Measurements from ENCODE around the gene ERBIN. TPM values are rescaled to one million over a fixed set of nuclear protein-coding genes. Genes with fewer than 3 reads are reported as not detected.
A peak's percentile ranks its signal among the peaks of the same experiment; 100 is the strongest.

Gene ERBIN
- total and polyA plus RNA-seq, 2 of the 13 experiments (the other 11 are each of a cell fraction or from before 2014, with no cell fraction given), result 14.4 to 41.7 TPM

GRCh38 chr5:65926276-65926783 is at the start of gene ERBIN (continued):
- no peak for TF ChIP-seq GMEB1 (CRISPR knock-in tag; IDR thresholded peaks at IDR 0.05; ENCODE audit: borderline replicate concordance)
- TF ChIP-seq GATAD1 (CRISPR knock-in tag; IDR thresholded peaks at IDR 0.05), result 0 out of 2 replicates have a peak, but pooled peaks have one; percentile 23
- TF ChIP-seq CEBPB (IDR thresholded peaks at IDR 0.05; ENCODE audit: borderline replicate concordance, low read depth, low read length), result no peak
- no peak; the same call in 1 of the 2 replicates for TF ChIP-seq ZNF558 (CRISPR knock-in tag; IDR thresholded peaks at IDR 0.05; ENCODE audit: borderline replicate concordance)
- no peak for TF ChIP-seq ATRX (CRISPR knock-in tag; IDR thresholded peaks at IDR 0.05; ENCODE audit: borderline replicate concordance)
- TF ChIP-seq HINFP (CRISPR knock-in tag; IDR thresholded peaks at IDR 0.05; ENCODE audit: low read depth), result 0 out of 2 replicates have a peak, but pooled peaks have one; percentile 19
- TF ChIP-seq U2AF2 (IDR thresholded peaks at IDR 0.05; ENCODE audit: low read depth, low read length), result no peak
- TF ChIP-seq JUNB (CRISPR knock-in tag; IDR thresholded peaks at IDR 0.05; ENCODE audit: borderline replicate concordance), result no peak
- TF ChIP-seq ZNF646 (CRISPR knock-in tag; IDR thresholded peaks at IDR 0.05), result no peak
- TF ChIP-seq ZBTB34 (CRISPR knock-in tag; IDR thresholded peaks at IDR 0.05), result no peak
- no peak for TF ChIP-seq TRIM22 (IDR thresholded peaks at IDR 0.05)
- TF ChIP-seq ZFP90 (CRISPR knock-in tag; IDR thresholded peaks at IDR 0.05; ENCODE audit: borderline replicate concordance), result no peak
- TF ChIP-seq DRAP1 (CRISPR knock-in tag; IDR thresholded peaks at IDR 0.05), result no peak
- TF ChIP-seq KDM5B (CRISPR knock-in tag; IDR thresholded peaks at IDR 0.05; ENCODE audit: borderline replicate concordance), result no peak
- no peak for TF ChIP-seq ZNF556 (CRISPR knock-in tag; IDR thresholded peaks at IDR 0.05; ENCODE audit: borderline replicate concordance)
- no peak for TF ChIP-seq ZNF12 (CRISPR knock-in tag; IDR thresholded peaks at IDR 0.05)

Data from HepG2 (cell line).